Adrenal gland (tissue), 12 donors: Measurements from ENCODE around the gene NIPAL1. TPM values are rescaled to one million over a fixed set of nuclear protein-coding genes. Genes with fewer than 3 reads are reported as not detected.

Experiments used
- DNase-seq, 7 donors: peaks; one replicate each; pipeline ENCODE4 v3.0.0-alpha.2; 2019 to 2020
- H3K27ac ChIP-seq, 5 donors: fragments of 200-600 bp; sonication (generic) in 4 of 5; 1 replicate in 3 of 5; 2 replicates in 2 of 5; pipeline versions ENCODE4 v1.5.1 to v1.8.0; 2016 to 2020; ENCODE audit warnings: mild to moderate bottlenecking in 1 of 5
- H3K27me3 ChIP-seq: fragments of 200-600 bp; 2 replicates; pipeline ENCODE4 v1.8.0; 2021
- H3K36me3 ChIP-seq, 2 donors: fragments of 200-600 bp; replicated peaks in 1 of 2; 1 replicate in 1 of 2; 2 replicates in 1 of 2; pipeline versions ENCODE4 v1.5.1 to v1.8.0; 2018 to 2022
- H3K4me1 ChIP-seq, 2 donors: fragments of 200-600 bp; replicated peaks in 1 of 2; 1 replicate in 1 of 2; 2 replicates in 1 of 2; pipeline versions ENCODE4 v1.5.1 to v1.8.0; 2018 to 2021
- H3K4me3 ChIP-seq, 4 donors: fragments of 200-600 bp; sonication (generic) in 3 of 4; one replicate each; pipeline ENCODE4 v1.5.1; 2016 to 2018
- H3K9me3 ChIP-seq, 3 donors: fragments of 200-600 bp; sonication (generic) in 1 of 3; replicated peaks in 1 of 3; 1 replicate in 2 of 3; 2 replicates in 1 of 3; pipeline versions ENCODE4 v1.5.1 to v1.8.0; 2016 to 2021
- POLR2A ChIP-seq, 2 donors: fragments of 450-650 bp; IDR thresholded peaks; one replicate each; pipeline ENCODE4 v1.6.1; 2017; ENCODE audit warnings: antibody characterized with exemption in 2 of 2, mild to moderate bottlenecking in 2 of 2, moderate library complexity in 1 of 2
- WGBS, 4 donors: extraction: QIAGEN DNeasy Blood & Tissue Kit in 2 of 4; methylation state at CpG; one replicate each; pipeline versions ENCODE4 v1.1.5 to v1.1.7; 2013 to 2017; 5-methylcytosine and 5-hydroxymethylcytosine counted together
- intact Hi-C, 2 donors: fragments of 100-400 bp; cut with DNase I; formaldehyde crosslinking; loops; one replicate each; pipeline versions ENCODE4 v1.14.1 to v1.15.0; 2022 to 2023
- polyA plus RNA-seq, 3 donors: library from polyadenylated mRNA; stranded (reverse); fragments of 200-250 nt in 2 of 3; fragments of 350-450 nt in 1 of 3; fragmentation: Illumina TruSeq in 1 of 3; extraction: RNeasy Lipid Tissue Mini Kit (QIAGEN cat#74804) in 1 of 3; gene quantifications; one replicate each; pipeline ENCODE4 v1.2.3, GENCODE V29; 2013 to 2014
- total RNA-seq, 9 donors: library from RNA; depleted of rRNA in 4 of 9; stranded (reverse); fragments of >200 nt in 4 of 9; fragments of 120-200 nt in 1 of 9; fragmentation: NEBNext Ultra II Directional in 1 of 9; extraction: Animal tissue kit (Norgen Biotek cat#: 25700) in 1 of 9; gene quantifications; one replicate each; pipeline versions ENCODE4 v1.1.0 to v1.2.4, GENCODE V29; 2013 to 2023
- TF ChIP-seq, protein P1 (sequence below), 6 experiments: fragments of 450-650 bp in 4 of 6; fragments of 200-600 bp in 2 of 6; sonication (generic) in 1 of 6; IDR thresholded peaks; 1 replicate in 5 of 6; 2 replicates in 1 of 6; pipeline versions ENCODE4 v1.5.1 to v1.8.0; 2016 to 2021; ENCODE audit warnings: antibody characterized with exemption in 6 of 6, mild to moderate bottlenecking in 2 of 6, moderate library complexity in 1 of 6
- donor health status: healthy with polysubstance abuse.
- donor health status: Bipolar disorder and iron deficiency.
- donor health status: DM: yes; HTN: yes; CAD: no.
- donor health status: DM: no; HTN: no; CAD: no.
- donor health status: DM: no; HTN: no; CAD: no.
- donor health status: DM: yes; HTN: yes; CAD: no.

The NIPAL1 gene
- total and polyA plus RNA-seq, 12 donors = 0.03 to 1.5 (median 0.75) TPM; not detected in 1

GRCh38 chr4:48018112-48018511 is 1.5 kb downstream of the NIPAL1 start:
- TF ChIP-seq, protein P1, sequence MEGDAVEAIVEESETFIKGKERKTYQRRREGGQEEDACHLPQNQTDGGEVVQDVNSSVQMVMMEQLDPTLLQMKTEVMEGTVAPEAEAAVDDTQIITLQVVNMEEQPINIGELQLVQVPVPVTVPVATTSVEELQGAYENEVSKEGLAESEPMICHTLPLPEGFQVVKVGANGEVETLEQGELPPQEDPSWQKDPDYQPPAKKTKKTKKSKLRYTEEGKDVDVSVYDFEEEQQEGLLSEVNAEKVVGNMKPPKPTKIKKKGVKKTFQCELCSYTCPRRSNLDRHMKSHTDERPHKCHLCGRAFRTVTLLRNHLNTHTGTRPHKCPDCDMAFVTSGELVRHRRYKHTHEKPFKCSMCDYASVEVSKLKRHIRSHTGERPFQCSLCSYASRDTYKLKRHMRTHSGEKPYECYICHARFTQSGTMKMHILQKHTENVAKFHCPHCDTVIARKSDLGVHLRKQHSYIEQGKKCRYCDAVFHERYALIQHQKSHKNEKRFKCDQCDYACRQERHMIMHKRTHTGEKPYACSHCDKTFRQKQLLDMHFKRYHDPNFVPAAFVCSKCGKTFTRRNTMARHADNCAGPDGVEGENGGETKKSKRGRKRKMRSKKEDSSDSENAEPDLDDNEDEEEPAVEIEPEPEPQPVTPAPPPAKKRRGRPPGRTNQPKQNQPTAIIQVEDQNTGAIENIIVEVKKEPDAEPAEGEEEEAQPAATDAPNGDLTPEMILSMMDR (IDR thresholded peaks at IDR 0.05) = no peak
- no peak for TF ChIP-seq POLR2A (IDR thresholded peaks at IDR 0.05)
- 77 to 82% (median 77%) methylated on average over 2 of the region's 2 CpGs for WGBS, 4 donors
- Histone ChIP-seq H3K36me3 (no peaks in the 10 kb centered on the region), H3K27ac (no peak overlapping the region), H3K4me1 (peaks cover 8 to 16% of the 10 kb centered on the region in 2 donors), H3K4me3 (no peak overlapping the region), H3K9me3 (no peaks in the 10 kb centered on the region), H3K27me3 (no peaks in the 10 kb centered on the region)
- intact Hi-C loops = no loop called here
- no peak for DNase-seq

DNA sequence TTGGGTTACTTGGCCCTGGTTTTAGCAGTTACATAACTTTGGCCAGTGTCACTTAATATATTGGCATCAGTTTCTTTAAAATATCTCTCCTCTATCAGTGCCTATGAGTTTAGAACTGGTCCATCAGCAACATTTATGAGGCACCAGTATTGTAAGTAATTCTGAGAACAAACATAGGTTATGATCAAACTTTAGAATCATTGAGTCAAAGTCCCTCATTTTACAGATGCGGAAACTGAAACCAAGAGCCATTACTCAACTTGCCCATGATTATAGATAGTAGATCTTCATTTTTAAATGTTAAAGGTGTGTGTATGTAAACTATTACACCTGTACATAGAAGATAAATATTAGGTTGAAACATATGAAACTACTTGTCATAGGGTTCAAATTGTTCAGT is 4.5 kb downstream of the NIPAL1 start:
- TF ChIP-seq, protein P1 (IDR thresholded peaks at IDR 0.05) = no peak
- TF ChIP-seq POLR2A (IDR thresholded peaks at IDR 0.05) = no peak
- Histone ChIP-seq H3K36me3 (no peaks in the 10 kb centered on the region), H3K27ac (no peak overlapping the region), H3K4me3 (no peak overlapping the region), H3K4me1 (peaks cover 8 to 12% of the 10 kb centered on the region in 2 donors), H3K9me3 (no peaks in the 10 kb centered on the region), H3K27me3 (no peaks in the 10 kb centered on the region)
- DNase-seq = no peak
- intact Hi-C loops = no loop called here
- WGBS, 4 donors = 46 to 90% (median 66%) methylated on average over 1 of the region's 1 CpG

GRCh38 chr4:48022192-48022799 is 5.7 kb downstream of the NIPAL1 start:
- Histone ChIP-seq H3K4me3 (no peak overlapping the region), H3K27ac (no peak overlapping the region), H3K9me3 (no peaks in the 10 kb centered on the region), H3K4me1 (peaks cover 2 to 3% of the 10 kb centered on the region in 2 donors), H3K27me3 (no peaks in the 10 kb centered on the region), H3K36me3 (no peaks in the 10 kb centered on the region)
- TF ChIP-seq, protein P1 (IDR thresholded peaks at IDR 0.05) = no peak
- TF ChIP-seq POLR2A (IDR thresholded peaks at IDR 0.05) = no peak
- intact Hi-C loops = no loop called here
- 67 to 75% (median 68%) methylated on average over 3 of the region's 3 CpGs for WGBS, 4 donors
- DNase-seq = no peak

DNA sequence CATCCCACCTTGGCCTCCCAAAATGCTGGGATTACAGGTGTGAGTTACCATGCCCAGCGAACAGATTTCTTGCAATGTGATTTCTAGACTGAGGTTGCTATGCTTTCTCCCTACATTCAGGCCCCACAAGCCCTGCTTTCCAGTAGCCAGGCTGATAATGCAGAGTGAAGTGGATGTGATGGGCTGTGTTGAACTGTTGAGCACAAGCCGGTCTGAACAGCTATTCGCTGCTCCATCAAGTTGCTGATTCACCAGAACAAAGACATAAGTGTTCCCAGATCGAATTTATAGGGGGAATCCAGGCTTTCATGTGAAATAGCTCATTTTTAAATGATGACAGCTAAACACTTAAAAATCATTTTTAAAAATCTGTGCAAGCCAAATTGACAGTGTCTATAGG is 8.0 kb downstream of the NIPAL1 start:
- H3K27ac ChIP-seq = no peak overlapping the region

More for the DNA sequence above, 8.0 kb downstream of the NIPAL1 start:
- Histone ChIP-seq H3K36me3 (no peaks in the 10 kb centered on the region), H3K27me3 (no peaks in the 10 kb centered on the region), H3K4me1 (no peaks in the 10 kb centered on the region), H3K9me3 (no peaks in the 10 kb centered on the region), H3K4me3 (no peak overlapping the region)
- intact Hi-C loops = no loop called here
- DNase-seq = no peak
- no peak for TF ChIP-seq POLR2A (IDR thresholded peaks at IDR 0.05)
- TF ChIP-seq, protein P1 (IDR thresholded peaks at IDR 0.05) = no peak
- 72 to 85% (median 84%) methylated on average over 4 of the region's 4 CpGs for WGBS, 4 donors
